GM12878 (cell line): ENCODE measurements around the gene NCOA6. TPM values are rescaled to one million over a fixed set of nuclear protein-coding genes. Genes with fewer than 3 reads are reported as not detected.

Experiments used
- ATAC-seq: fragments of 200-7000 bp; cut with Tn5 transposase; 3 replicates; pipeline ENCODE4 v1.9.1; 2020; ENCODE audit warnings: mild to moderate bottlenecking, moderate library complexity
- Bru-seq: library from RNA; stranded (reverse); fragments of 400-500 nt; gene quantifications from one replicate; lab custom pipeline; 2021; lab: Mats Ljungman, UMichigan
- BruChase-seq, 2 experiments: library from RNA; stranded (reverse); fragments of 400-500 nt; gene quantifications; one replicate each; lab custom pipeline; 2021; lab: Mats Ljungman, UMichigan
- BruUV-seq: library from RNA; stranded (reverse); fragments of 400-500 nt; replicated peaks from 2 replicates; lab custom pipeline; 2021; lab: Mats Ljungman, UMichigan
- CTCF ChIA-PET: fragments of 300-600 bp; sonication (Branson Sonifier 250); formaldehyde crosslinking; extraction: SDS; loops from one replicate; lab custom pipeline; 2021; ENCODE audit warnings: inconsistent platforms; lab: Yijun Ruan, JAX
- POLR2A ChIA-PET: fragments of 350-600 bp; formaldehyde crosslinking; extraction: SDS; loops from one replicate; lab custom pipeline; 2021; ENCODE audit warnings: inconsistent platforms; lab: Charles Lee
- RAD21 ChIA-PET: fragments of 300-600 bp; sonication (Branson Sonifier 250); formaldehyde crosslinking; loops from one replicate; lab custom pipeline; 2023; ENCODE audit warnings: antibody characterized with exemption; ENCODE audit not compliant: unreplicated experiment; lab: Charles Lee
- SMC1A ChIA-PET: fragments of 300-600 bp; sonication (Branson Sonifier 250); formaldehyde crosslinking; loops from one replicate; lab custom pipeline; 2023; ENCODE audit not compliant: unreplicated experiment, uncharacterized antibody; lab: Charles Lee
- DNase-seq: peaks from one replicate; pipeline ENCODE4 v3.0.0-alpha.2; 2011; ENCODE audit warnings: low read depth, low spot score
- FAIRE-seq: peaks from 3 replicates; lab custom pipeline; 2011; peaks lifted over from hg19 to GRCh38; lab: Jason Lieb, UNC
- H2AFZ ChIP-seq: 2 replicates; pipeline ENCODE4 v1.6.0; 2011; ENCODE audit warnings: low read depth, low read length, control low read depth; ENCODE audit not compliant: control insufficient read depth
- H3K27ac ChIP-seq: 2 replicates; pipeline ENCODE4 v1.5.1; 2011; ENCODE audit warnings: control low read depth; ENCODE audit not compliant: control insufficient read depth, insufficient read depth
- H3K27me3 ChIP-seq, 2 experiments: replicated peaks in 1 of 2; 2 replicates each; pipeline versions ENCODE4 v1.6.0 to v1.6.1; 2011; ENCODE audit warnings: low read length in 1 of 2; ENCODE audit not compliant: control insufficient read depth in 2 of 2, insufficient read depth in 2 of 2
- H3K36me3 ChIP-seq, 2 experiments: 2 replicates each; pipeline ENCODE4 v1.5.1; 2011; ENCODE audit warnings: low read length in 1 of 2; ENCODE audit not compliant: control insufficient read depth in 2 of 2, insufficient read depth in 2 of 2
- H3K4me1 ChIP-seq: 2 replicates; pipeline ENCODE4 v1.6.1; 2011; ENCODE audit warnings: mild to moderate bottlenecking, low read length, moderate library complexity, mixed read lengths; ENCODE audit not compliant: control insufficient read depth, insufficient read depth
- H3K4me2 ChIP-seq: 2 replicates; pipeline ENCODE4 v1.6.0; 2011; ENCODE audit warnings: control low read depth; ENCODE audit not compliant: control insufficient read depth, insufficient read depth
- H3K4me3 ChIP-seq: fragments of 200-600 bp; sonication (generic); 2 replicates; pipeline ENCODE4 v1.5.1; 2016
- H3K79me2 ChIP-seq: 2 replicates; pipeline ENCODE4 v1.6.0; 2011; ENCODE audit warnings: low read length; ENCODE audit not compliant: control insufficient read depth, insufficient read depth
- H3K9ac ChIP-seq: 2 replicates; pipeline ENCODE4 v1.8.0; 2011; ENCODE audit warnings: low read length, control low read depth, mixed read lengths; ENCODE audit not compliant: control insufficient read depth, insufficient read depth
- H3K9me3 ChIP-seq: replicated peaks from 3 replicates; pipeline ENCODE4 v1.5.1; 2011; ENCODE audit warnings: mild to moderate bottlenecking, low read length; ENCODE audit not compliant: control insufficient read depth, insufficient read depth
- H4K20me1 ChIP-seq: 2 replicates; pipeline ENCODE4 v1.6.0; 2011; ENCODE audit not compliant: control insufficient read depth, insufficient read depth
- ATF3 ChIP-seq: IDR thresholded peaks from 2 replicates; pipeline ENCODE4 v1.6.1; 2011; ENCODE audit warnings: low read depth, mild to moderate bottlenecking, low read length, moderate library complexity, borderline replicate concordance; ENCODE audit errors: extremely low read depth
- CHD2 ChIP-seq: IDR thresholded peaks from 2 replicates; pipeline ENCODE4 v1.6.1; 2011; ENCODE audit warnings: low read depth, low read length, improper control_type of control experiment, borderline replicate concordance
- E2F4 ChIP-seq: IDR thresholded peaks from 2 replicates; pipeline ENCODE4 v1.6.1; 2012; ENCODE audit warnings: low read depth, low read length, improper control_type of control experiment
- MTA3 ChIP-seq: IDR thresholded peaks from 2 replicates; pipeline ENCODE4 v1.6.1; 2012; ENCODE audit warnings: low read length, inconsistent platforms, borderline replicate concordance
- NFYB ChIP-seq: IDR thresholded peaks from 2 replicates; pipeline ENCODE4 v1.6.1; 2011; ENCODE audit warnings: low read depth, mild to moderate bottlenecking, low read length, improper control_type of control experiment, moderate library complexity; ENCODE audit not compliant: insufficient read depth
- USF1 ChIP-seq: IDR thresholded peaks from 2 replicates; pipeline ENCODE4 v1.6.1; 2011; ENCODE audit warnings: borderline replicate concordance, low read depth, mild to moderate bottlenecking, moderate library complexity, mixed read lengths, low read length; ENCODE audit not compliant: insufficient read depth; ENCODE audit errors: extremely low read length
- USF2 ChIP-seq: IDR thresholded peaks from 2 replicates; pipeline ENCODE4 v1.6.1; 2011; ENCODE audit warnings: low read depth, low read length, improper control_type of control experiment, borderline replicate concordance
- ZBTB11 ChIP-seq: fragments of 450-650 bp; formaldehyde crosslinking; IDR thresholded peaks from 2 replicates; pipeline ENCODE4 v1.5.0; 2022; ENCODE audit warnings: mild to moderate bottlenecking, missing genetic modification characterization
- WGBS: methylation state at CpG from one replicate; pipeline ENCODE4 v1.1.6; 2016; ENCODE audit warnings: low lambda C conversion rate; ENCODE audit not compliant: insufficient replicate concordance, insufficient coverage; ENCODE audit errors: missing lambda C conversion rate; 5-methylcytosine and 5-hydroxymethylcytosine counted together
- in situ Hi-C: fragments of 300-500 bp; cut with MboI; formaldehyde crosslinking; loops from 9 replicates; pipeline ENCODE4 v1.14.3; 2018; ENCODE audit warnings: mixed read lengths
- intact Hi-C: fragments of 100-400 bp; cut with micrococcal nuclease; formaldehyde crosslinking; loops from one replicate; pipeline ENCODE4 v1.14.2; 2022; ENCODE audit not compliant: unreplicated experiment
- long read RNA-seq, 2 experiments: library from polyadenylated mRNA; unstranded; transcript quantifications; one replicate each; pipeline ENCODE4 v2.0.0, GENCODE V29; 2019 to 2020
- polyA minus RNA-seq, 3 experiments: library from RNA; depleted of rRNA, polyadenylated mRNA; stranded (reverse); fragments of >200 nt; gene quantifications; 2 replicates each; pipeline ENCODE4 v1.2.3, GENCODE V29; 2011
- polyA plus RNA-seq, 11 experiments: library from polyadenylated mRNA; depleted of rRNA in 4 of 11; unstranded in 6 of 11; stranded (reverse) in 5 of 11; fragments of >200 nt; fragmentation: Nextera tagmentation in 4 of 11; fragmentation: Illumina TruSeq in 1 of 11; extraction: Ambion mirVana in 4 of 11; extraction: Trizol in 1 of 11; gene quantifications; 1 replicate in 1 of 11; 2 replicates in 10 of 11; pipeline versions ENCODE4 v1.2.1 to v1.2.3, GENCODE V29; 2011 to 2016; ENCODE audit warnings: inconsistent platforms in 2 of 11, missing spikeins in 2 of 11, low read depth in 1 of 11
- total RNA-seq, 4 experiments: library from RNA; depleted of rRNA in 3 of 4; stranded (reverse); fragments of >200 nt in 3 of 4; fragmentation: Illumina TruSeq in 1 of 4; extraction: Trizol in 1 of 4; gene quantifications; 2 replicates each; pipeline versions ENCODE4 v1.2.1 to v1.2.3, GENCODE V29; 2013 to 2021

The NCOA6 gene
- total RNA-seq (2013; cell fraction: nucleolus; rRNA removed): 34.6 and 35.4 TPM in 2 replicates
- total RNA-seq (2014; rRNA removed): 6.1 TPM in 2 replicates
- total RNA-seq (2014; rRNA removed; fragmentation: Illumina TruSeq; extraction: Trizol): 5.9 and 6.6 TPM in 2 replicates
- 18.6 and 18.7 TPM in 2 replicates for total RNA-seq (2021)
- polyA plus RNA-seq (2011; ENCODE audit: low read depth): 6.3 TPM
- 9.0 and 11.4 TPM in 2 replicates for polyA plus RNA-seq (2011; rRNA removed)
- polyA plus RNA-seq (2011; cell fraction: cytosol; rRNA removed): 10.5 and 12.0 TPM in 2 replicates
- 11.1 and 13.2 TPM in 2 replicates for polyA plus RNA-seq (2011; cell fraction: nucleus; rRNA removed)
- polyA plus RNA-seq (2012): 12.4 and 14.0 TPM in 2 replicates
- 20.6 and 24.8 TPM in 2 replicates for polyA plus RNA-seq (2014; fragmentation: Illumina TruSeq; extraction: Trizol)
- 10 to 100 TPM in 1 of 2 experiments, 1 to 10 TPM in 1; 8.1 to 14.3 TPM for polyA plus RNA-seq (2014; fragmentation: Nextera tagmentation; extraction: Ambion mirVana)
- polyA plus RNA-seq (2014; rRNA removed): 11.6 and 14.3 TPM in 2 replicates
- 10 to 100 TPM; 13.6 to 14.1 TPM for polyA plus RNA-seq (2016; fragmentation: Nextera tagmentation; extraction: Ambion mirVana)
- polyA minus RNA-seq (2011; rRNA and poly(A)+ RNA removed): 15.9 and 17.9 TPM in 2 replicates
- polyA minus RNA-seq (2011; cell fraction: cytosol; rRNA and poly(A)+ RNA removed): 12.5 and 12.8 TPM in 2 replicates
- 8.0 and 18.2 TPM in 2 replicates for polyA minus RNA-seq (2011; cell fraction: nucleus; rRNA and poly(A)+ RNA removed)
- Bru-seq, nascent RNA: percentile 71 among the genes with signal in this experiment
- BruChase-seq, experiment 1, labeled RNA remaining after a 6-hour chase: percentile 77 among the genes with signal in this experiment
- percentile 75 among the genes with signal in this experiment for BruChase-seq, experiment 2, labeled RNA remaining after a 2-hour chase
- long read RNA-seq, experiment 1, partial matches to known transcripts: 3 of 3 reads
- long read RNA-seq, experiment 1, other reads (novel, unspliced or antisense): 0 of 3 reads
- long read RNA-seq, experiment 2, partial matches to known transcripts: 13 of 18 reads
- long read RNA-seq, experiment 2, other reads (novel, unspliced or antisense): 5 of 18 reads

- Histone ChIP-seq H2AFZ (peak within 1 kb of the TSS; percentile 85), H3K27ac (peak within 1 kb of the TSS; percentile 86), H3K4me1 (no peaks in the 10 kb centered on the region; the same call in 1 of the 2 replicates), H3K9me3 (no peaks in the 10 kb centered on the region), H3K36me3 (no peaks in the 10 kb centered on the region), H4K20me1 (no peaks in the 10 kb centered on the region), H3K9ac (peak within 1 kb of the TSS; percentile 89), H3K79me2 (peaks cover 39% of the 10 kb centered on the region), H3K4me3 (peak within 1 kb of the TSS; percentile 65), H3K27me3 (no peaks in the 10 kb centered on the region), H3K4me2 (peak within 1 kb of the TSS; percentile 96)
- TSS peak; percentile 95 for BruUV-seq
- DNase-seq (no peak), FAIRE-seq (no peak), ATAC-seq (peak; percentile 59)
- ChIA-PET POLR2A (no interaction called here), CTCF (interaction anchor here (0.6 to 1.1 kb wide), 5 partner anchors 10 to 178 kb away, joined by 3 read pairs; partner anchors contain the start of gene GGT7), SMC1A (interaction anchor here (0.6 to 2.1 kb wide), 3 partner anchors 10 to 234 kb away, joined by 3 to 5 read pairs (median 3); no protein-coding TSS in a partner anchor), RAD21 (interaction anchor here (1.1 to 1.4 kb wide), 4 partner anchors 50 to 321 kb away, joined by 3 to 4 read pairs (median 3); partner anchors contain the start of genes ACSS2, EDEM2, GSS and MYH7B)
- in situ Hi-C loops: loop anchor here (25.0 kb wide), 1 partner anchor 437 kb away; no protein-coding TSS in a partner anchor
- 13% methylated on average over 20 of the region's 52 CpGs for WGBS
- intact Hi-C loops: loop anchor here (5.0 kb wide), 1 partner anchor 452 kb away; the partner anchor contains the start of gene MMP24OS
- TF ChIP-seq USF2: peak; percentile 87
- TF ChIP-seq NFYB: no peak
- TF ChIP-seq ZBTB11: no peak
- no peak for TF ChIP-seq E2F4
- no peak for TF ChIP-seq MTA3
- TF ChIP-seq CHD2: 0 out of 2 replicates have a peak, but pooled peaks have one; percentile 22
- peak; percentile 51; the same call in 1 of the 2 replicates for TF ChIP-seq ATF3
- TF ChIP-seq USF1: peak; percentile 91
These were observed at the start of gene NCOA6 for GRCh38 chr20:34825530-34826362. TSS of gene NCOA6 (minus strand) at chr20:34825651. CDS start at chr20:34782355, 43,296 bp downstream.
